Type B pancreatic cell (in vitro differentiated cells): ENCODE data around the gene TSC22D1. TPM values are rescaled to one million over a fixed set of nuclear protein-coding genes. Genes with fewer than 3 reads are reported as not detected.

Experiments
- DNase-seq: peaks from one replicate; pipeline ENCODE4 v3.0.0; 2021; ENCODE audit warnings: mixed read lengths; ENCODE audit not compliant: unreplicated experiment; ENCODE audit errors: extremely low spot score
- H3K27ac Mint-ChIP-seq: 2 replicates; pipeline ENCODE4 v1.8.0; 2021; ENCODE audit warnings: mild to moderate bottlenecking, mixed read lengths
- H3K27me3 Mint-ChIP-seq: 2 replicates; pipeline ENCODE4 v1.8.0; 2021; ENCODE audit warnings: mixed read lengths
- H3K36me3 Mint-ChIP-seq: 2 replicates; pipeline ENCODE4 v1.8.0; 2021; ENCODE audit warnings: mixed read lengths
- H3K4me1 Mint-ChIP-seq: one replicate; pipeline ENCODE4 v1.8.0; 2021; ENCODE audit warnings: mixed read lengths; ENCODE audit not compliant: unreplicated experiment
- H3K4me3 Mint-ChIP-seq: 2 replicates; pipeline ENCODE4 v1.8.0; 2021; ENCODE audit warnings: mild to moderate bottlenecking, mixed read lengths
- H3K9me3 Mint-ChIP-seq: 2 replicates; pipeline ENCODE4 v1.8.0; 2021; ENCODE audit warnings: mixed read lengths
- total RNA-seq: library from RNA; stranded (reverse); gene quantifications from 2 replicates; pipeline ENCODE4 v1.2.1, GENCODE V29; 2021; ENCODE audit warnings: low replicate concordance
- TF ChIP-seq, protein P1 (sequence below): fragments of 200-600 bp; sonication (generic); conservative IDR thresholded peaks from 2 replicates; pipeline ENCODE4 v1.5.0; 2021; ENCODE audit warnings: antibody characterized with exemption, mild to moderate bottlenecking

Gene TSC22D1
- total RNA-seq, 1 donor from 2014 or later, result 132 TPM

DNA sequence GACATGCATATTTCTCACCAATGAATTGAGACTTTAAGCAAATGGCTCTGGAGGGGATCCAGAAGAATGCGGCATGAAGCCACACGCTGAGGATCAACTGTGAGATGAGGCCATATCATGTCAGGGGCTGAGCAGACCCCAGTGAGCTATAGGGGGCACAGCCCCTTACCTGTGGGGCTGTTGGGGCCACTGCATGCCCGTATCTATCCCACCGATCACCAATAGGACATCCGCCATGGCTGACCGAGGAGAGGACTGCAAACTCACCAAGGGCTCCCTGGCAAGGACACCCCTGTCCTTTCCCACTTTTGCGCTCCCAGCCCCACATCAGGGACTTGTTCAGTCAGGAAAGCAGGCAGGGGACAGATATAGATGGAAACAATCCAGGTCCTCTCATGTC lies 124.5 kb downstream of the TSC22D1 start:
- H3K4me1 Mint-ChIP-seq, result peaks cover 22% of the 10 kb centered on the region
- peaks cover 6% of the 10 kb centered on the region for H3K36me3 Mint-ChIP-seq
- no peak overlapping the region for H3K27ac Mint-ChIP-seq
- TF ChIP-seq, protein P1, sequence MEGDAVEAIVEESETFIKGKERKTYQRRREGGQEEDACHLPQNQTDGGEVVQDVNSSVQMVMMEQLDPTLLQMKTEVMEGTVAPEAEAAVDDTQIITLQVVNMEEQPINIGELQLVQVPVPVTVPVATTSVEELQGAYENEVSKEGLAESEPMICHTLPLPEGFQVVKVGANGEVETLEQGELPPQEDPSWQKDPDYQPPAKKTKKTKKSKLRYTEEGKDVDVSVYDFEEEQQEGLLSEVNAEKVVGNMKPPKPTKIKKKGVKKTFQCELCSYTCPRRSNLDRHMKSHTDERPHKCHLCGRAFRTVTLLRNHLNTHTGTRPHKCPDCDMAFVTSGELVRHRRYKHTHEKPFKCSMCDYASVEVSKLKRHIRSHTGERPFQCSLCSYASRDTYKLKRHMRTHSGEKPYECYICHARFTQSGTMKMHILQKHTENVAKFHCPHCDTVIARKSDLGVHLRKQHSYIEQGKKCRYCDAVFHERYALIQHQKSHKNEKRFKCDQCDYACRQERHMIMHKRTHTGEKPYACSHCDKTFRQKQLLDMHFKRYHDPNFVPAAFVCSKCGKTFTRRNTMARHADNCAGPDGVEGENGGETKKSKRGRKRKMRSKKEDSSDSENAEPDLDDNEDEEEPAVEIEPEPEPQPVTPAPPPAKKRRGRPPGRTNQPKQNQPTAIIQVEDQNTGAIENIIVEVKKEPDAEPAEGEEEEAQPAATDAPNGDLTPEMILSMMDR, result no peak
- H3K9me3 Mint-ChIP-seq, result no peaks in the 10 kb centered on the region
- DNase-seq, result no peak
- no peak overlapping the region for H3K4me3 Mint-ChIP-seq
- no peaks in the 10 kb centered on the region for H3K27me3 Mint-ChIP-seq

DNA sequence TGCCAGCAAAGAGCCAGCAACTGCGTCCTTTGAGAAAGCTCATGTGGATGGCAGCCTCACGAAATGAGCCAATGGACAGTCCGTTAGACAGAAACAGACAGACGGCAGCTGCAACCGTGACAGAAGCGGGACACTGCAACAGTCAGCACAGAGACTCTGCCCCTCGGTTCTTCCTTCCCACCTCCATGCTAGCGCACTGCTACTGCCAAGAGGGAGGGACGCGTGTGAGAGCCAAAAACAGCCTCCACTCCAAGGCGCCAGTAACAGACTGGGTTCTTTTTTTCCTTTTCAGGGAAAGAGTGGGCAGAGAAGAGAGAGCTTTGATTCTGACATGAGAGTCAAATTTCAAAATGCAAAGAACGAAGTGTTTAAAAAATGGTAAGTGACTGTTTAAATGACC lies 125.0 kb downstream of the TSC22D1 start:
- TF ChIP-seq, protein P1, result no peak
- Mint-ChIP-seq H3K36me3 (peaks cover 6% of the 10 kb centered on the region), H3K27ac (no peak overlapping the region), H3K4me3 (no peak overlapping the region), H3K4me1 (peaks cover 22% of the 10 kb centered on the region), H3K9me3 (no peaks in the 10 kb centered on the region), H3K27me3 (no peaks in the 10 kb centered on the region)
- no peak for DNase-seq

DNA sequence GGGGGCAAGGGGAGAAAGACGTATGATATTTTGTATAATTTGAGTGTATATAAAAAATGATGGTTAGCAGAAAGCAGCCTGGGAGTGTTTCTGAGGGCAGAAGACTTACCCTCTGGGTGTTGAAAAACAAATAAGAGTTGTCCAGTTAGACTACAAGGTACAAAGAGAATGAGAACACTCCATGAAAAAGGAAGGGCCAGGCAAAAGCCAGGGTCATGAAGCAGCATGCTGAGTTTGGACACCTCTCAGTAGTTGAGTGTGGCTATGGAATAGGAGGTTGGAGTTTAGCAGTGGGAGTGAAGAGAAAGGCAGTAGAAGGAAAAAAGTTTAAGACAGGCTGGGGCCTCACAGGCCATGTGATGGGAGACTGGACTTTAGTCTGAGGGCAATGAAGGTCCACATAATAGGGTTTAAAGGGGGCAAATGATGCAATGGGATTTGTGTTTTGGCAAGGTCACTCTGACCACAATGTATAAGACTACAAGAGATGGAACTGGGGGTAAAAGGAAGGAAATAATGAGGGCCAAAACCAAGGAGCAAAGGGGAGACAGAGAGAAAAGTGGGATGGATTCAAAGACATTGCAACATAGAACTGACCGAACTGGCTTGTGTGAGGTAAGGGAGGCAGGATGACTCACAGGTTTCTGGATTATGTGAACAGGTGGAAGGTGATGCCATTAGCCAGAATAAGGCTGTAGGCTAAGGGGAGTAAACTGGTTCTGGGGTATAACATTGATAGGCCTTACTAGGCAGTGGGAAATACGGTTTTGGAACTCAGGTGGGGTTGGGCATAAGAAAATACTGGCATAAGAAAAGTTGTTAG lies 125.9 kb downstream of the TSC22D1 start:
- Mint-ChIP-seq H3K27ac (peak overlapping the region; percentile 13), H3K4me1 (peaks cover 22% of the 10 kb centered on the region), H3K36me3 (peaks cover 6% of the 10 kb centered on the region), H3K9me3 (no peaks in the 10 kb centered on the region), H3K4me3 (no peak overlapping the region), H3K27me3 (no peaks in the 10 kb centered on the region)
- TF ChIP-seq, protein P1, result no peak
- DNase-seq, result no peak

DNA sequence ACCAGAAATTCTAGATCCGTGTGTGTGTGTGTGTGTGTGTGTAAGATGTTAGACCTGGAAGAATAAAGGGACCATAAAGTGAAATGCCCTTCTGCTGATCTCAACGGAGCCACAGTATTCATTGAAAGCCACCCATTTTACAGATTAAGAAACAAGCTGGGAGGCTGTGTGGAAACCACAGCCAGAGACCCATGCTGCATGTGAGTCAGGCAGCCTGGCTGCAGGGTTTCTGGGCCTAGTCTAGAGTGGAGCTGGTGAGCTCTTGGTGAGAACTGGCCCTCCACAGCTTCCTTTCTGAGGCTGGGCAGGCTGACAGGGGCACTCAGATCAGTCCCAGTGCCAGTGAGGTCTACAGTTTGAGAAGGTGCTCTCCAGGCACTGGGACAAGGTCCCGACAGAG lies 127.3 kb downstream of the TSC22D1 start:
- Mint-ChIP-seq H3K9me3 (no peaks in the 10 kb centered on the region), H3K27ac (no peak overlapping the region), H3K36me3 (peaks cover 11% of the 10 kb centered on the region), H3K4me3 (no peak overlapping the region), H3K4me1 (peaks cover 18% of the 10 kb centered on the region), H3K27me3 (no peaks in the 10 kb centered on the region)
- DNase-seq, result no peak
- TF ChIP-seq, protein P1, result no peak

DNA sequence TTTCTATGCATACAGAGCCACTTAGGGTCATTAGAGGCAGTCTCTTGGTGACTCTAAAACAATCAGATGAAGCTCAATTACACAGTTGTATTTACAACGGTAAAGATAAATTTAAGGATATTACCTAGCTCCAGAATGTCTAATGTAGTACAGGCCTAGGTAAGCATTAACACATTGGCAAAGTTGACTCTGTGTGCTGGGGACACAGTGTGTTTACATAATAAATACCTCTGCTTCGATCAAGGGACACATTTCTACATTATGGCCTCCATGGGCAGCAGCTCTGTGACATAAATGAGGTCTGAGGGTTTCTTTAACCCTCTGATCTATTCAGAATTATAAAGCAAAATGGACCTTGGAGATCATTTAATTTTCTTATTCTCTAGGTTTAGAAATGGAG lies 127.8 kb downstream of the TSC22D1 start:
- Mint-ChIP-seq H3K4me3 (no peak overlapping the region), H3K36me3 (peaks cover 11% of the 10 kb centered on the region)

More for the DNA sequence above, 127.8 kb downstream of the TSC22D1 start:
- Mint-ChIP-seq H3K9me3 (no peaks in the 10 kb centered on the region), H3K4me1 (peaks cover 18% of the 10 kb centered on the region), H3K27me3 (no peaks in the 10 kb centered on the region), H3K27ac (no peak overlapping the region)
- TF ChIP-seq, protein P1, result no peak
- no peak for DNase-seq
